Colonic mucosa (tissue), 4 donors: ENCODE measurements around the gene KDF1. TPM values are rescaled to one million over a fixed set of nuclear protein-coding genes. Genes with fewer than 3 reads are reported as not detected.

Experiments used
- DNase-seq: peaks from one replicate; pipeline ENCODE4 v3.0.0-alpha.2; 2020
- H3K27ac ChIP-seq: fragments of 200-600 bp; one replicate; pipeline ENCODE4 v1.8.0; 2021
- H3K27me3 ChIP-seq: fragments of 200-600 bp; one replicate; pipeline ENCODE4 v1.8.0; 2021
- H3K36me3 ChIP-seq: fragments of 200-600 bp; one replicate; pipeline ENCODE4 v1.8.0; 2021
- H3K4me1 ChIP-seq: fragments of 200-600 bp; one replicate; pipeline ENCODE4 v1.8.0; 2021; ENCODE audit warnings: mild to moderate bottlenecking
- H3K4me3 ChIP-seq: fragments of 200-600 bp; one replicate; pipeline ENCODE4 v1.8.0; 2021
- H3K9ac ChIP-seq, 2 donors: one replicate each; pipeline ENCODE4 v1.7.0; 2013; ENCODE audit warnings: control low read depth in 2 of 2, low read depth in 2 of 2, low read length in 2 of 2
- H3K9me3 ChIP-seq: fragments of 200-600 bp; one replicate; pipeline ENCODE4 v1.8.0; 2021
- CTCF ChIP-seq: fragments of 200-600 bp; IDR thresholded peaks from one replicate; pipeline ENCODE4 v1.8.0; 2022; ENCODE audit warnings: antibody characterized with exemption, mild to moderate bottlenecking
- intact Hi-C: fragments of 100-400 bp; cut with DNase I; formaldehyde crosslinking; loops from one replicate; pipeline ENCODE4 v1.14.1; 2022
- total RNA-seq, 2 donors: library from RNA; stranded (reverse); fragmentation: NEBNext Ultra II Directional in 1 of 2; extraction: Animal tissue kit (Norgen Biotek cat#: 25700) in 1 of 2; gene quantifications; one replicate each; pipeline ENCODE4 v1.2.1, GENCODE V29; 2021
- donor health status: healthy.
- donor health status: DM: no; HTN: no; CAD: no.
- donor health status: DM: no; HTN: no; CAD: no.

KDF1 gene
- total RNA-seq, 2 donors from 2014 or later = 23.2 to 27.3 TPM

GRCh38 chr1:27000090-27000816 is 40.0 kb upstream of the KDF1 start:
- H3K4me1 ChIP-seq = no peaks in the 10 kb centered on the region
- intact Hi-C loops = no loop called here
- no peak overlapping the region for H3K27ac ChIP-seq
- H3K9ac ChIP-seq = no peak overlapping the region
- no peak for TF ChIP-seq CTCF
- H3K36me3 ChIP-seq = no peaks in the 10 kb centered on the region
- no peak overlapping the region for H3K4me3 ChIP-seq
- H3K27me3 ChIP-seq = peaks cover 14% of the 10 kb centered on the region
- no peak for DNase-seq
- no peaks in the 10 kb centered on the region for H3K9me3 ChIP-seq

- Histone ChIP-seq H3K36me3 (no peaks in the 10 kb centered on the region), H3K9me3 (no peaks in the 10 kb centered on the region), H3K27ac (peak overlapping the region; percentile 15), H3K27me3 (peaks cover 21% of the 10 kb centered on the region), H3K4me1 (no peaks in the 10 kb centered on the region), H3K4me3 (no peak overlapping the region), H3K9ac (no peak overlapping the region)
- DNase-seq = no peak
- no peak for TF ChIP-seq CTCF
- intact Hi-C loops = loop anchor here (5.0 kb wide), 1 partner anchor 38 kb away; no protein-coding TSS in a partner anchor
Measured at GRCh38 chr1:26999440-26999987, 39.2 kb upstream of the KDF1 start.

- intact Hi-C loops = loop anchor here (5.0 kb wide), 1 partner anchor 39 kb away; no protein-coding TSS in a partner anchor
- no peaks in the 10 kb centered on the region for H3K4me1 ChIP-seq
- DNase-seq = no peak
Measured at GRCh38 chr1:26998429-26999300, 38.4 kb upstream of the KDF1 start.

GRCh38 chr1:26996665-26997064 is 36.4 kb upstream of the KDF1 start:
- Histone ChIP-seq H3K36me3 (no peaks in the 10 kb centered on the region), H3K4me1 (peaks cover 4% of the 10 kb centered on the region), H3K9ac (no peak overlapping the region), H3K9me3 (no peaks in the 10 kb centered on the region), H3K27ac (no peak overlapping the region), H3K4me3 (no peak overlapping the region), H3K27me3 (peaks cover 41% of the 10 kb centered on the region)
- no peak for DNase-seq
- TF ChIP-seq CTCF = no peak
- intact Hi-C loops = loop anchor here (2.0 to 5.0 kb wide), 2 partner anchors 41 to 100 kb away; no protein-coding TSS in a partner anchor

More at GRCh38 chr1:26998429-26999300, 38.4 kb upstream of the KDF1 start:
- Histone ChIP-seq H3K9ac (peak overlapping the region in 1 of 2 donors; percentile 39), H3K36me3 (no peaks in the 10 kb centered on the region), H3K9me3 (no peaks in the 10 kb centered on the region), H3K27ac (peak overlapping the region; percentile 15), H3K27me3 (peaks cover 27% of the 10 kb centered on the region), H3K4me3 (no peak overlapping the region)
- no peak for TF ChIP-seq CTCF

GRCh38 chr1:26996024-26996423 is 35.8 kb upstream of the KDF1 start:
- Histone ChIP-seq H3K9ac (no peak overlapping the region), H3K36me3 (no peaks in the 10 kb centered on the region), H3K4me3 (no peak overlapping the region), H3K27me3 (peaks cover 44% of the 10 kb centered on the region), H3K9me3 (no peaks in the 10 kb centered on the region), H3K27ac (no peak overlapping the region), H3K4me1 (peaks cover 4% of the 10 kb centered on the region)
- DNase-seq = no peak
- intact Hi-C loops = loop anchor here (2.0 to 5.0 kb wide), 2 partner anchors 41 to 101 kb away; no protein-coding TSS in a partner anchor
- no peak for TF ChIP-seq CTCF
